ENCODE measurements around the gene ACACA. TPM values are rescaled to one million over a fixed set of nuclear protein-coding genes. Genes with fewer than 3 reads are reported as not detected.

The ACACA gene
- total and polyA plus RNA-seq, 9 of the 15 experiments (the other 6 are each of a cell fraction or from before 2014, with no cell fraction given): 35.9 to 135 (median 88.4) TPM

DNA sequence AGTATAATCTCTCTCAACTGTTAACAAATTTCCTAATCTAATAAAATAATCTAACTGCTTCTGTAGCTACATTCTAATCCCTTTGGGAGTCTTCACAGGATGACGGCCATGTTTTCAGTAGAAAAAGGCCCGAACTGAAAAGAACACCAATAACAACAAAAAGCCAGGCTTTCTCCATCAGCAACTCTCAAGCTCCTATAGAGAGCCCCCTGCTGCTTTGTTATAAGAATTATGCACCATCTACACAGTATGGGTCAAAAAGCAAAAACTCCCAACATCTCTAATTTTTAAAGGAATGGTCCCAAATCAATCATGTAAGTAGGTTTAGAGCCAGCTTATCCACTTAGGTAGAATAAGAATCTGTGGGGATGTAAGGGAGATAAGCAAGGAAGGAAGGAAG is 194.5 kb downstream of the ACACA start:
- ChIA-PET CTCF (ENCODE audit: low intra/inter-chr PET ratio) (interaction anchor here (0.6 to 1.4 kb wide), 2 partner anchors 609 to 611 kb away, joined by 3 read pairs; no protein-coding TSS in a partner anchor), POLR2A (interaction anchor here (0.6 to 0.7 kb wide), 2 partner anchors 37 to 99 kb away, joined by 3 read pairs; no protein-coding TSS in a partner anchor)
- H3K4me2 ChIP-seq (ENCODE audit: insufficient read depth, low read length): no peak overlapping the region
- no peaks in the 10 kb centered on the region for H3K9me3 ChIP-seq (replicated peaks; ENCODE audit: control insufficient read depth, insufficient read depth, low read depth, low read length)
- no peak overlapping the region for H2AFZ ChIP-seq (ENCODE audit: low read depth, low read length)
- FAIRE-seq: no peak
- in situ Hi-C loops (cut with MboI) (no loop called here), intact Hi-C loops (cut with micrococcal nuclease) (loop anchor here (10.0 kb wide), 1 partner anchor 587 kb away; no protein-coding TSS in a partner anchor)
- H3K27me3 ChIP-seq (ENCODE audit: control insufficient read depth in 2 of 2, insufficient read depth in 2 of 2, low read length in 2 of 2): no peaks in the 10 kb centered on the region
- TF ChIP-seq KHSRP (IDR thresholded peaks at IDR 0.05) (no peak), NCOA2 (IDR thresholded peaks at IDR 0.05; ENCODE audit: partially characterized antibody in 2 of 2) (no peak), LEF1 (IDR thresholded peaks at IDR 0.05) (no peak)
- TF ChIP-seq, protein P1, sequence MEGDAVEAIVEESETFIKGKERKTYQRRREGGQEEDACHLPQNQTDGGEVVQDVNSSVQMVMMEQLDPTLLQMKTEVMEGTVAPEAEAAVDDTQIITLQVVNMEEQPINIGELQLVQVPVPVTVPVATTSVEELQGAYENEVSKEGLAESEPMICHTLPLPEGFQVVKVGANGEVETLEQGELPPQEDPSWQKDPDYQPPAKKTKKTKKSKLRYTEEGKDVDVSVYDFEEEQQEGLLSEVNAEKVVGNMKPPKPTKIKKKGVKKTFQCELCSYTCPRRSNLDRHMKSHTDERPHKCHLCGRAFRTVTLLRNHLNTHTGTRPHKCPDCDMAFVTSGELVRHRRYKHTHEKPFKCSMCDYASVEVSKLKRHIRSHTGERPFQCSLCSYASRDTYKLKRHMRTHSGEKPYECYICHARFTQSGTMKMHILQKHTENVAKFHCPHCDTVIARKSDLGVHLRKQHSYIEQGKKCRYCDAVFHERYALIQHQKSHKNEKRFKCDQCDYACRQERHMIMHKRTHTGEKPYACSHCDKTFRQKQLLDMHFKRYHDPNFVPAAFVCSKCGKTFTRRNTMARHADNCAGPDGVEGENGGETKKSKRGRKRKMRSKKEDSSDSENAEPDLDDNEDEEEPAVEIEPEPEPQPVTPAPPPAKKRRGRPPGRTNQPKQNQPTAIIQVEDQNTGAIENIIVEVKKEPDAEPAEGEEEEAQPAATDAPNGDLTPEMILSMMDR (IDR thresholded peaks at IDR 0.05 in 2 of 3, conservative IDR thresholded peaks at IDR 0.05 in 1 of 3; ENCODE audit: insufficient read depth in 2 of 3, low read depth in 1 of 3, low read length in 3 of 3): 0 out of 6 replicates have a peak, but pooled peaks of 1 of the 3 experiments have one; percentile 13
- H3K4me3 ChIP-seq: no peak overlapping the region
- no peak for DNase-seq (ENCODE audit: extremely low read depth in 1 of 4, low spot score in 3 of 4)
- ATAC-seq: peak; percentile 51; the same call in 2 of the 3 replicates
- no peaks in the 10 kb centered on the region for H4K20me1 ChIP-seq (replicated peaks; ENCODE audit: control insufficient read depth, insufficient read depth, low read length)
- BruUV-seq (replicated peaks): no TSS peak
- H3K9ac ChIP-seq (ENCODE audit: insufficient read depth in 1 of 2, low read depth in 2 of 2, low read length in 2 of 2): no peak overlapping the region
- peaks cover 95% of the 10 kb centered on the region for H3K36me3 ChIP-seq (ENCODE audit: control insufficient read depth, insufficient read depth, low read length)
- H3K9me1 ChIP-seq (ENCODE audit: control insufficient read depth, insufficient read depth, low read length): no peaks in the 10 kb centered on the region
- WGBS (ENCODE audit: insufficient coverage, low coverage, missing lambda C conversion rate): 85% methylated on average over 2 of the region's 2 CpGs
- H3K4me1 ChIP-seq (replicated peaks in 1 of 2; ENCODE audit: control insufficient read depth in 2 of 2, insufficient read depth in 2 of 2, low read length in 2 of 2): peaks cover 0 to 10% of the 10 kb centered on the region in 2 experiments; a peak in 3 of 5 replicates
- H3K27ac ChIP-seq (ENCODE audit: extremely low read depth, low read depth, low read length): no peak overlapping the region
- no peaks in the 10 kb centered on the region for H3K79me2 ChIP-seq (ENCODE audit: control insufficient read depth, insufficient read depth, low read length)

Data from K562 (cell line).